PFSK-1 (cell line): ENCODE data around the gene MARVELD3.

Experiments
- FOXP2 ChIP-seq: optimal IDR thresholded peaks from 2 replicates; pipeline ENCODE3; 2011; ENCODE audit warnings: borderline replicate concordance, control low read depth, inconsistent platforms; ENCODE audit not compliant: insufficient read depth; ENCODE audit errors: extremely low read length, extremely low read depth
- POLR2AphosphoS5 ChIP-seq: IDR thresholded peaks from 2 replicates; pipeline ENCODE4 v1.6.1; 2012; ENCODE audit warnings: low read depth, mild to moderate bottlenecking, control low read depth, low read length, moderate library complexity
- SIN3A ChIP-seq: IDR thresholded peaks from 2 replicates; pipeline ENCODE4 v1.6.1; 2012; ENCODE audit warnings: mild to moderate bottlenecking, low read length, moderate library complexity, borderline replicate concordance; ENCODE audit not compliant: insufficient read depth
- TAF1 ChIP-seq: IDR thresholded peaks from 2 replicates; pipeline ENCODE4 v1.6.1; 2012; ENCODE audit warnings: low read length, control low read depth, borderline replicate concordance; ENCODE audit not compliant: insufficient read depth
- TF ChIP-seq, protein P1 (sequence below), 2 experiments: IDR thresholded peaks; 2 replicates each; pipeline versions ENCODE4 v1.6.1 to v1.8.0; 2011 to 2012; ENCODE audit warnings: low read depth in 2 of 2, low read length in 2 of 2, control low read depth in 1 of 2, inconsistent platforms in 1 of 2, mild to moderate bottlenecking in 1 of 2, moderate library complexity in 1 of 2; ENCODE audit not compliant: insufficient read depth in 1 of 2

Gene MARVELD3

GRCh38 chr16:71649704-71650103 is 23.7 kb downstream of the MARVELD3 start:
- TF ChIP-seq POLR2AphosphoS5 (no peak), FOXP2 (no peak), TAF1 (no peak), SIN3A (no peak)
- TF ChIP-seq, protein P1, sequence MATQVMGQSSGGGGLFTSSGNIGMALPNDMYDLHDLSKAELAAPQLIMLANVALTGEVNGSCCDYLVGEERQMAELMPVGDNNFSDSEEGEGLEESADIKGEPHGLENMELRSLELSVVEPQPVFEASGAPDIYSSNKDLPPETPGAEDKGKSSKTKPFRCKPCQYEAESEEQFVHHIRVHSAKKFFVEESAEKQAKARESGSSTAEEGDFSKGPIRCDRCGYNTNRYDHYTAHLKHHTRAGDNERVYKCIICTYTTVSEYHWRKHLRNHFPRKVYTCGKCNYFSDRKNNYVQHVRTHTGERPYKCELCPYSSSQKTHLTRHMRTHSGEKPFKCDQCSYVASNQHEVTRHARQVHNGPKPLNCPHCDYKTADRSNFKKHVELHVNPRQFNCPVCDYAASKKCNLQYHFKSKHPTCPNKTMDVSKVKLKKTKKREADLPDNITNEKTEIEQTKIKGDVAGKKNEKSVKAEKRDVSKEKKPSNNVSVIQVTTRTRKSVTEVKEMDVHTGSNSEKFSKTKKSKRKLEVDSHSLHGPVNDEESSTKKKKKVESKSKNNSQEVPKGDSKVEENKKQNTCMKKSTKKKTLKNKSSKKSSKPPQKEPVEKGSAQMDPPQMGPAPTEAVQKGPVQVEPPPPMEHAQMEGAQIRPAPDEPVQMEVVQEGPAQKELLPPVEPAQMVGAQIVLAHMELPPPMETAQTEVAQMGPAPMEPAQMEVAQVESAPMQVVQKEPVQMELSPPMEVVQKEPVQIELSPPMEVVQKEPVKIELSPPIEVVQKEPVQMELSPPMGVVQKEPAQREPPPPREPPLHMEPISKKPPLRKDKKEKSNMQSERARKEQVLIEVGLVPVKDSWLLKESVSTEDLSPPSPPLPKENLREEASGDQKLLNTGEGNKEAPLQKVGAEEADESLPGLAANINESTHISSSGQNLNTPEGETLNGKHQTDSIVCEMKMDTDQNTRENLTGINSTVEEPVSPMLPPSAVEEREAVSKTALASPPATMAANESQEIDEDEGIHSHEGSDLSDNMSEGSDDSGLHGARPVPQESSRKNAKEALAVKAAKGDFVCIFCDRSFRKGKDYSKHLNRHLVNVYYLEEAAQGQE (IDR thresholded peaks at IDR 0.05; ENCODE audit: insufficient read depth in 1 of 2, low read depth in 2 of 2, low read length in 2 of 2), result no peak

DNA sequence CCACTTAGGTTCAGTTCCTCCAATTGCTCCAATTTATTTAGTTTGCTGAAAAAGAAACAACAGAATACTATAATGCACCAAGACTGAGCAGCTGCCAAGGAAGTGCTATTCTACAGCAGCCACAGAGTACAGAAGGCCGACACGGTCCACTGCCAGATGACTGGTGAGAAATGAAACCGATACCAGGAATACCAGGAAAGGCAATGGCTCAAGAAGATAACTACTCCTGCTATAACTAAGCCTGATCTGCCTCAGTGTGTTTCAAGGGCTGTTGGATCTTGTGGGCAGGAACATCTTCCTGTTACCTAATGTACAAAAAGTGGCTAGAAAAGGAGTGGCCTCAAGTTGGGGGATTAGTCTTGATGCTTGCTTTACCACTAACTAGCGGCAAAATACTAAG is 32.8 kb downstream of the MARVELD3 start:
- no peak for TF ChIP-seq FOXP2
- no peak for TF ChIP-seq TAF1
- TF ChIP-seq, protein P1 (IDR thresholded peaks at IDR 0.05; ENCODE audit: insufficient read depth in 1 of 2, low read depth in 2 of 2, low read length in 2 of 2), result no peak
- no peak for TF ChIP-seq POLR2AphosphoS5
- TF ChIP-seq SIN3A, result no peak

- TF ChIP-seq, protein P1 (IDR thresholded peaks at IDR 0.05; ENCODE audit: insufficient read depth in 1 of 2, low read depth in 2 of 2, low read length in 2 of 2), result no peak
- TF ChIP-seq TAF1 (no peak), POLR2AphosphoS5 (no peak), SIN3A (no peak), FOXP2 (no peak)
Measured at GRCh38 chr16:71659471-71659870, 33.5 kb downstream of the MARVELD3 start.

GRCh38 chr16:71666264-71666663 is 40.3 kb downstream of the MARVELD3 start:
- TF ChIP-seq, protein P1 (IDR thresholded peaks at IDR 0.05; ENCODE audit: insufficient read depth in 1 of 2, low read depth in 2 of 2, low read length in 2 of 2), result no peak
- TF ChIP-seq TAF1 (no peak), SIN3A (no peak), FOXP2 (no peak), POLR2AphosphoS5 (no peak)
